ENCODE data around the gene ZNF444. TPM values are rescaled to one million over a fixed set of nuclear protein-coding genes. Genes with fewer than 3 reads are reported as not detected.
"Not testable (repeated sequence)": the region's sequence is repeated elsewhere in the genome, so short reads cannot be mapped to it uniquely, and the experiment has no call there.

ZNF444 gene
- total RNA-seq, 1 donor from 2014 or later, result 32.5 TPM

GRCh38 chr19:56159009-56159559 lies 18.0 kb downstream of the ZNF444 start:
- intact Hi-C loops (cut with DNase I), result no loop called here
- ATAC-seq (no peak), DNase-seq (ENCODE audit: low spot score) (no peak)

- intact Hi-C loops (cut with DNase I), result loop anchor here (5.0 kb wide), 1 partner anchor 77 kb away; no protein-coding TSS in a partner anchor
- DNase-seq (ENCODE audit: low spot score) (no peak), ATAC-seq (no peak)
Measured at GRCh38 chr19:56159622-56160271, 18.7 kb downstream of the ZNF444 start.

DNA sequence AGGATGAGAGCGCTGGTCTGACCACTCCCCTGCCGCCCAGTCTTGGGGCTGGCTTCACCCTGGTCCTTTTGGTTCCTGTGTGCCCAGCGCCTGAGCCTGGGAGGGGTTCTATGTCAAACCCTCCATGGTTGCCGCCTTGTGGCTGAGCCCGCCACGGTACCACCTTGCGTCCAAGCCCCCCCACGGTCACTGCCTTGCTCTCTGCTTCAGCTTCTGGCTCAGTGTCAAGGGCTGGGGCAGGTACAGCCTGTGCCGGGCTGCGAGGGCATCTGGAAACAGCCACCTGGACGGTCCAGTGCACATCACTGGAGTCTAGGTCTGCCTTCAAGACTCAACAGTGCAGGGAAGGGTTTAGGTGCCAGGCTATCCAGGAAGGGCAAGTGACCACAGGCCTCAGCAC lies 20.4 kb downstream of the ZNF444 start:
- ATAC-seq (no peak), DNase-seq (ENCODE audit: low spot score) (no peak)
- intact Hi-C loops (cut with DNase I), result loop anchor here (5.0 kb wide), 1 partner anchor 79 kb away; no protein-coding TSS in a partner anchor

- ATAC-seq, result no peak
- no peak for DNase-seq (ENCODE audit: low spot score)
- intact Hi-C loops (cut with DNase I), result loop anchor here (5.0 kb wide), 1 partner anchor 80 kb away; no protein-coding TSS in a partner anchor
Measured at GRCh38 chr19:56162258-56162657, 21.2 kb downstream of the ZNF444 start.

DNA sequence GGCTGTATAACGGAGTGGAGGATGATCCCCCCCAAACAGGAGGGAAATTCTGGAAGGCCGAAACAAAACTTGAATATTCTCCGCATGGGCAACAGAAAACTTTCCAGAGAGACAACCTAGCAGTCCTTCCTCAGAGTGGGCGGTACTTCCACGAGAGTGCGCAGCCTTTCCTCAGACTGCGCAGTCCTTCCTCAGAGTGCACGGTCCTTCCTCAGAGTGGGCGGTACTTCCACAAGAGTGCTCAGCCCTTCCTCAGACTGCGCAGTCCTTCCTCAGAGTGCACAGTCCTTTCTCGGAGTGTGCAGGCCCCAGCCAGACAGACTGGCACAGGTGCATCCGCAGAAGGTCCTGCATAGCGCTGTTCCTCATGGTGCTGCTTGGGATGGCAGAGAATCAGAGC lies 22.0 kb downstream of the ZNF444 start:
- ATAC-seq (no peak), DNase-seq (ENCODE audit: low spot score) (no peak)
- intact Hi-C loops (cut with DNase I), result loop anchor here (5.0 kb wide), 1 partner anchor 81 kb away; no protein-coding TSS in a partner anchor

- DNase-seq (ENCODE audit: low spot score), result no peak
- intact Hi-C loops (cut with DNase I), result no loop called here
- no peak for ATAC-seq
Measured at GRCh38 chr19:56167064-56167578, 26.0 kb downstream of the ZNF444 start.

DNA sequence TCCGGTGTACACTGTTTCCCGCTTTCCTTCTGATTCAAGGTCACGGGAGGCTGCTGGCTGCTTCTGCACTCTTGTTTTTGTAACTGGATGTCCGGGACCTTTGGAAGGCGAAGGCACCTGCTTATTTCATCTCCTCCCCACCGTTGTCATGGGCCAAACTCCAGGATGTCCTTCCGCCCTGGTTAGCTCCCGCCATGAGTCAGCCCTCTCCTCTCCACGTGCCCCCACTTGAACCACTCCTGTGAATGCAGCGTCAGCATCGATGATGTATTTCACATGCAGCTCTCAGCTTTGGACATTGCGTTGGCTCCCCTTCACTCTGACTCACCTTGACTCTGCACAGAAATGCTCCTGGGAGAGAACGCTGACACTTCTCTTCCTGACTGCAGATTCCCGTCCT lies 29.2 kb downstream of the ZNF444 start:
- DNase-seq (ENCODE audit: low spot score), result no peak
- ATAC-seq, result no peak
- intact Hi-C loops (cut with DNase I), result no loop called here

- intact Hi-C loops (cut with DNase I), result no loop called here
- DNase-seq (ENCODE audit: low spot score) (no peak), ATAC-seq (no peak)
Measured at GRCh38 chr19:56174086-56174485, 33.0 kb downstream of the ZNF444 start.

GRCh38 chr19:56174550-56174949 lies 33.5 kb downstream of the ZNF444 start:
- intact Hi-C loops (cut with DNase I), result no loop called here
- ATAC-seq (no peak), DNase-seq (ENCODE audit: low spot score) (no peak)

DNA sequence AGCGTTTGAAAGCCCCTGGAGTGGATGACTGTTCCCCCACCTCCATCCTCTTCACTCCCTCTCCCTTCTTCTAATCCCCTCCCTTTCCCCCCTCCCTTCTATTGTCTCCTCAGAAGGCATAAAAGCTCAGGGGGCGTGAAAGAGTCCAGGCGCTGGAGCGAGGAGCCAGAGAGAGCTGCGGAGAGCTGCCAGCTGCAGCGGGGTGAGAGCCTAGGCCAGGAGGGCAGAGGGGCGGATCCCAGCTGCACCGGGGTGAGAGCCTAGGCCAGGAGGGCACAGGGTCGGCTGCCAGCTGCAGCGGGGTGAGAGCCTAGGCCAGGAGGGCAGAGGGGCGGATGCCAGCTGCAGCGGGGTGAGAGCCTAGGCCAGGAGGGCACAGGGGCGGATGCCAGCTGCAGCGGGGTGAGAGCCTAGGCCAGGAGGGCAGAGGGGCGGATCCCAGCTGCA lies 34.8 kb downstream of the ZNF444 start, which contains the start of gene GALP:
Gene GALP, plus strand, starts transcription at position 148 of the 447 bp plus-strand sequence. CDS start 1,101 bp downstream, outside the sequence.
- ATAC-seq; DNase-seq (ENCODE audit: low spot score); intact Hi-C loops (cut with DNase I): not testable (repeated sequence)

DNA sequence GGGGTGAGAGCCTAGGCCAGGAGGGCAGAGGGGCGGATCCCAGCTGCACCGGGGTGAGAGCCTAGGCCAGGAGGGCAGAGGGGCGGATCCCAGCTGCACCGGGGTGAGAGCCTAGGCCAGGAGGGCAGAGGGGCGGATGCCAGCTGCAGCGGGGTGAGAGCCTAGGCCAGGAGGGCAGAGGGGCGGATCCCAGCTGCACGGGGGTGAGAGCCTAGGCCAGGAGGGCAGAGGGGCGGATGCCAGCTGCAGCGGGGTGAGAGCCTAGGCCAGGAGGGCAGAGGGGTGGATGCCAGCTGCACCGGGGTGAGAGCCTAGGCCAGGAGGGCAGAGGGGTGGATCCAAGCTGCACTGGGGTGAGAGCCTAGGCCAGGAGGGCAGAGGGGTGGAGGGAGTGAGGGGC lies 35.2 kb downstream of the ZNF444 start:
- DNase-seq (ENCODE audit: low spot score); intact Hi-C loops (cut with DNase I); ATAC-seq: not testable (repeated sequence)

- ATAC-seq, result no peak
- no peak for DNase-seq (ENCODE audit: low spot score)
- intact Hi-C loops (cut with DNase I), result no loop called here
Measured at GRCh38 chr19:56176881-56177280, 35.8 kb downstream of the ZNF444 start.

DNA sequence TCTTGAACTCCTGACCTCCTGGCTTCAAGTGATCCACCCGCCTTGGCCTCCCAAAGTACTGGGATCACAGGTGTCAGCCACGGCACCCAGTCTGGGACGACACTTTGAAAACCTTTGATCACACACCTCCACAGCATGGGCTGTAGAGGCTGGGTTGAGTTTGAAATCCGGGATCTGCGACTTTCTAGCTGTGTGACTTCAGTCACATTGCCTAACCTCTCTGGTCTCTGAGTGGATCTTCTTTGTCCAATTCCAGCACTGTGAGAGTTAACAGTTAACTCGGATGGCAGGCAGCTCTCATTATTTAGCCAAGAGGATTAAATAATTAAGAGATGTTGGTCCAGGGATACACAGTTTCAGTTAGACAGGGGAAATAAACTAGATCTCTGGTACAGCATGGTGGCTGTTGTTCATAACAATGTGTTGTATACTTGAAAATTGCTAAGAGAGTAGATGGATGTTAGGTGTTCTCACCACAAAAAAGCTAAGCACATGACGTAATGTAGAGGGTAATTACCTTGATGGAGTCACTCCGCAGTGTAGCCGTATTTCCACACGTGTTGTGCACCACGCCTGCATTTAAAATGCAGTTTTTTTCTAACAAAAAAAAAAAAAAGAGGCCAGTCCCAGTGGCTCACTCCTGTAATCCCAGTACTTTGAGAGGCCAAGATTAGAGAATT lies 36.6 kb downstream of the ZNF444 start:
- ATAC-seq (no peak), DNase-seq (ENCODE audit: low spot score) (no peak)
- intact Hi-C loops (cut with DNase I), result no loop called here

GRCh38 chr19:56189785-56190184 lies 48.7 kb downstream of the ZNF444 start:
- ATAC-seq, result no peak
- intact Hi-C loops (cut with DNase I), result loop anchor here (10.0 kb wide), 1 partner anchor 1525 kb away; no protein-coding TSS in a partner anchor
- no peak for DNase-seq (ENCODE audit: low spot score)

- ATAC-seq (no peak), DNase-seq (ENCODE audit: low spot score) (no peak)
- intact Hi-C loops (cut with DNase I), result loop anchor here (10.0 kb wide), 1 partner anchor 1524 kb away; no protein-coding TSS in a partner anchor
Measured at GRCh38 chr19:56191115-56191514, 50.0 kb downstream of the ZNF444 start.

- intact Hi-C loops (cut with DNase I), result loop anchor here (10.0 kb wide), 1 partner anchor 1523 kb away; no protein-coding TSS in a partner anchor
- DNase-seq (ENCODE audit: low spot score), result no peak
- ATAC-seq, result no peak
Measured at GRCh38 chr19:56191711-56192110, 50.6 kb downstream of the ZNF444 start.

- DNase-seq (ENCODE audit: low spot score), result no peak
- no peak for ATAC-seq
- intact Hi-C loops (cut with DNase I), result loop anchor here (10.0 kb wide), 1 partner anchor 1521 kb away; no protein-coding TSS in a partner anchor
Measured at GRCh38 chr19:56193981-56194640, 53.0 kb downstream of the ZNF444 start.

GRCh38 chr19:56197646-56198045 lies 56.6 kb downstream of the ZNF444 start, which contains the start of gene ZSCAN5B:
Gene ZSCAN5B, minus strand, starts transcription at chr19:56197783. Its CDS starts 4,731 bp downstream, at chr19:56193052.
- DNase-seq (ENCODE audit: low spot score); ATAC-seq: not testable (repeated sequence)
- intact Hi-C loops (cut with DNase I), result loop anchor here (10.0 kb wide), 1 partner anchor 1517 kb away; no protein-coding TSS in a partner anchor

DNA sequence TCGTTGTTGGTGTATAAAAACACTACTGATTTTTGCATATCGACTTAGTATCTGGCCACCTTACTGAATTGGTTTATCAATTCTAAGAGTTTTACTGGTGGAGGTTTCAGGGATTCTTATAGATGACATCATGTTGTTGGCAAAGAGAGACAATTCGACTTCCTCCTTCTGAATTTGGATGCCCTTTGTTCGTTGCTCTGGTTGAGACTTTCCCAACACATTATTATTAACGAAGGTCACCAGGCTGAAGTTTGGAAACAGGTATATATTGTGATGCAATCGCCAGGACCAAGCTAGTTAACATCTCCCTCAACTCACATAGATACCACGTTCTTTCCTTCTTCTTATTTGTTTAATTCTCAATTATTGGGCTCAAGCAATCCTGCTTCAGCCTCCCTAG lies 58.6 kb downstream of the ZNF444 start:
- ATAC-seq, result no peak
- intact Hi-C loops (cut with DNase I), result loop anchor here (10.0 kb wide), 1 partner anchor 1515 kb away; no protein-coding TSS in a partner anchor
- DNase-seq (ENCODE audit: low spot score), result no peak
